ENCODE results near the gene ATP10A. TPM values are rescaled to one million over a fixed set of nuclear protein-coding genes. Genes with fewer than 3 reads are reported as not detected.

Gene ATP10A
- total RNA-seq, 1 donor from 2014 or later = not detected

DNA sequence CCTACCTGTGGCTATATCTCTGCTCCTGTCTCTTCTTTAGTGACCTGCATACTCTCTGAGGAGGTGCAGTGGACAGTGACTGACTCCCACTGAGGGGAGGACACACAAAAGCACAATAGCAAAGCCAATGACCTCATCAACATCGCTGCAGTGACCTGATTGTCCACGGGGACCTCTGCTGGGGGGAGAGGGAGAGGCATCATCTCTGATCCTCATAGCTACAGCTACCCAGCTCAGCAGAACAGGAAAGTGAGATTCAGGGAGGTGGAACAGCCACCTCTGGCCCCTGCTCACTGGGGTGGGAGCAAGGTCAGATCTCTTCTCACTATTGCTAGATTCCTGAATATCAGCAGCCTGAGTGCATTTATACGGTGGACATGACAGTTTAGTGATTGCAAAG is 179.2 kb downstream of the ATP10A start:
- H3K27ac Mint-ChIP-seq = no peak overlapping the region
- no peaks in the 10 kb centered on the region for H3K36me3 Mint-ChIP-seq (ENCODE audit: low read depth)
- no peaks in the 10 kb centered on the region for H3K27me3 Mint-ChIP-seq
- ChIA-PET POLR2A (no interaction called here), CTCF (no interaction called here)
- DNase-seq = no peak
- H3K4me1 Mint-ChIP-seq = no peaks in the 10 kb centered on the region
- TF ChIP-seq, protein P1, sequence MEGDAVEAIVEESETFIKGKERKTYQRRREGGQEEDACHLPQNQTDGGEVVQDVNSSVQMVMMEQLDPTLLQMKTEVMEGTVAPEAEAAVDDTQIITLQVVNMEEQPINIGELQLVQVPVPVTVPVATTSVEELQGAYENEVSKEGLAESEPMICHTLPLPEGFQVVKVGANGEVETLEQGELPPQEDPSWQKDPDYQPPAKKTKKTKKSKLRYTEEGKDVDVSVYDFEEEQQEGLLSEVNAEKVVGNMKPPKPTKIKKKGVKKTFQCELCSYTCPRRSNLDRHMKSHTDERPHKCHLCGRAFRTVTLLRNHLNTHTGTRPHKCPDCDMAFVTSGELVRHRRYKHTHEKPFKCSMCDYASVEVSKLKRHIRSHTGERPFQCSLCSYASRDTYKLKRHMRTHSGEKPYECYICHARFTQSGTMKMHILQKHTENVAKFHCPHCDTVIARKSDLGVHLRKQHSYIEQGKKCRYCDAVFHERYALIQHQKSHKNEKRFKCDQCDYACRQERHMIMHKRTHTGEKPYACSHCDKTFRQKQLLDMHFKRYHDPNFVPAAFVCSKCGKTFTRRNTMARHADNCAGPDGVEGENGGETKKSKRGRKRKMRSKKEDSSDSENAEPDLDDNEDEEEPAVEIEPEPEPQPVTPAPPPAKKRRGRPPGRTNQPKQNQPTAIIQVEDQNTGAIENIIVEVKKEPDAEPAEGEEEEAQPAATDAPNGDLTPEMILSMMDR (IDR thresholded peaks at IDR 0.05) = no peak
- no peak for ATAC-seq (ENCODE audit: low read depth)
- peaks cover 3% of the 10 kb centered on the region for H3K9me3 Mint-ChIP-seq
- H3K4me3 Mint-ChIP-seq = no peak overlapping the region
- intact Hi-C loops (cut with micrococcal nuclease) = no loop called here

DNA sequence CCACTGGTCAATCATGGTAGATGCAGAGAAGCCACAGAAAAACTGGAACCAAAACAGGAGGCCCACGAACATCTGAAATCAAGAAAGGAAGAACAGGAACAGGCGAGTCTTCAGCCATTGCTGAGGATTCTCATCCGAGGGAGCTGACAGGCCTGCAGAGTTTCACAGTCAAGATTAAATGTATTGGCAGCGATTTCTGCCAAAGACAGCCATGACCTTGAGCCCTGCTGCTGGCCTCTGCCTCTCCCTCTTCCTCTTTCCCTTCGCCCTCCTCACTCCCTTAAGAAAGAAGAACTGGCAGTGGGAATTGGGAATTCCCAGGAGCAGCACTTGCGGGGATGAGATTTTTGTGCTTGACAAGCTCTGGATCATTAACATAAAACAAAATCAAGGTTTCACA is 179.7 kb downstream of the ATP10A start:
- ATAC-seq (ENCODE audit: low read depth) (no peak), DNase-seq (no peak)
- H3K27ac Mint-ChIP-seq = no peak overlapping the region
- no peaks in the 10 kb centered on the region for H3K4me1 Mint-ChIP-seq
- H3K27me3 Mint-ChIP-seq = no peaks in the 10 kb centered on the region
- no peak overlapping the region for H3K4me3 Mint-ChIP-seq
- POLR2A ChIA-PET = no interaction called here
- TF ChIP-seq, protein P1 (IDR thresholded peaks at IDR 0.05) = no peak
- intact Hi-C loops (cut with micrococcal nuclease) = no loop called here
- H3K36me3 Mint-ChIP-seq (ENCODE audit: low read depth) = no peaks in the 10 kb centered on the region
- H3K9me3 Mint-ChIP-seq = peaks cover 3% of the 10 kb centered on the region
- CTCF ChIA-PET = no interaction called here

DNA sequence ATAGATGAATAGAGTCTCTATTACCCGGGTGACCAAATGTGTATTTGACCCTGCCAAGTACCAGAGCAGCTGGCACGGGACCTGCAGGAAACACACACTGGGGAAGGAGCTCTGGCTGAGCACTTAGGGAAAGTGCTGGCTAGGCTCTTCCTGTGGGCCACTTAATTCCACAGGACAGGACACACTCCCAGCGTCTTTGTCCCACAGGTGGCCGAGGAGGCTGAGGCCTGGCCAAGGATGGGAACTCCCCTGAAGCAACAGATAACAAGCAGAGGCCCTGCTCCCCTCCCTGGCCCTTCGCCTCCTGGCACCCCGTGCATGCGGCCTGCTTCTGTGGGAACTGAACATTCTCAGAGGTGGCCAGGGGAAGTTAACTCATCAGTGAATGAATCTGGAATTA is 180.8 kb downstream of the ATP10A start:
- intact Hi-C loops (cut with micrococcal nuclease) = no loop called here
- Mint-ChIP-seq H3K4me3 (no peak overlapping the region), H3K36me3 (ENCODE audit: low read depth) (no peaks in the 10 kb centered on the region), H3K4me1 (no peaks in the 10 kb centered on the region), H3K27ac (no peak overlapping the region), H3K27me3 (no peaks in the 10 kb centered on the region), H3K9me3 (peaks cover 3% of the 10 kb centered on the region)
- ATAC-seq (ENCODE audit: low read depth) (no peak), DNase-seq (no peak)
- ChIA-PET CTCF (no interaction called here), POLR2A (no interaction called here)
- TF ChIP-seq, protein P1 (IDR thresholded peaks at IDR 0.05) = no peak

DNA sequence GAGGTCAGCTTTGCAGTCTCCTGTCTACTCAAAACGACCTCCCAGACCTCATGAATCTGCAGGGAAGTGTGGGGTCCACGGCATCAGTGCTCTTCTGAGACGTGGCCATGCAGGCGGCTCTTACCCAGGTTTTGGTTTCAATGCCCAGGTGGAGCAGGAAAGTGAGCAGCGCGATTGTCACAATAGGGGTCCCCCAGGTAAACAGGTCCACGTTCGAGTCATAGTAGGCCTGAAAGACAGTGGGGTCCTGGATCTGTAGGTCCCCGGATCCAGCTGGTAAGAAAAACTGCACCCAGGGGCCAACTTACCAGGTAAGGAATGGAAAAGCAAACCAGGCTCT is 182.5 kb downstream of the ATP10A start:
- CTCF ChIA-PET = no interaction called here
- H3K4me3 Mint-ChIP-seq = no peak overlapping the region
- TF ChIP-seq, protein P1 (IDR thresholded peaks at IDR 0.05) = no peak
- intact Hi-C loops (cut with micrococcal nuclease) = no loop called here
- no peak for ATAC-seq (ENCODE audit: low read depth)
- DNase-seq = no peak
- H3K27ac Mint-ChIP-seq = no peak overlapping the region
- no peaks in the 10 kb centered on the region for H3K27me3 Mint-ChIP-seq
- no peaks in the 10 kb centered on the region for H3K4me1 Mint-ChIP-seq
- peaks cover 3% of the 10 kb centered on the region for H3K9me3 Mint-ChIP-seq
- POLR2A ChIA-PET = no interaction called here
- no peaks in the 10 kb centered on the region for H3K36me3 Mint-ChIP-seq (ENCODE audit: low read depth)

DNA sequence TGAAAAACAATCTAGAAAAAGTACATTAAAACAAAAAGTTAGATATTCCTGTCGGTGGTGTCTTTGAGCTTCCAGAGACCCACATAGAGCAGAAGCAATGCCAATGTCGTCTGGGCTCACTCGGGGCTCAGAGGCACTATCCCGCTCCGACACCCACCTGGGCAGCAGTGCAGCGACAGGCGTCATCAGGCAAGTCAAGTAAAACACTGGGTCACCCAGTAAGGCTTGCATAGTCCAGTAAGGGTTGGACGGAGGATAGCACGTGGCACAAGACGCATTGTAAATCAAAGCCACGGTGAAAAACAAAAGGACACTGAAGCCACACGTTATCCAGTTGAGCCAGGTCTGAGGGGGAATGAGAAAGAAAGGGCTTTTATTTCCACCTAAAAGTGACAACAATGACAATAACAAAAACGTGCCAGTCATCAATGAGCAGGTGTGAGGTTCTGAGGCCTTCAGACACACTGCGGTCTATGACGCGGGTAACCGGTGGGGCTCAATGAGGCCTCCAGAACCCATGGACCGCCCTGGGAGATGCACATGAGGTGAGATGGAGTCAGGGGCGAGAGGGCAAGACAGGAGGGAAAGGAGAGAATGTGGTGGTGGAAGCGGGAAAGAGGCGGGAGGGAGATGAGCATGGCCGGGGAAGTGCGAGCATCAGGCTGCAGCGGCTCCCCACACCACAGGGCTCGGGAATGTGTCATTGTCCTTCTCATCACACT is 183.0 kb downstream of the ATP10A start:
- H3K36me3 Mint-ChIP-seq (ENCODE audit: low read depth) = no peaks in the 10 kb centered on the region
- H3K4me1 Mint-ChIP-seq = no peaks in the 10 kb centered on the region

More for the DNA sequence above, 183.0 kb downstream of the ATP10A start:
- intact Hi-C loops (cut with micrococcal nuclease) = no loop called here
- Mint-ChIP-seq H3K9me3 (peaks cover 3% of the 10 kb centered on the region), H3K27ac (no peak overlapping the region), H3K4me3 (no peak overlapping the region), H3K27me3 (no peaks in the 10 kb centered on the region)
- CTCF ChIA-PET = no interaction called here
- no peak for ATAC-seq (ENCODE audit: low read depth)
- TF ChIP-seq, protein P1 (IDR thresholded peaks at IDR 0.05) = no peak
- DNase-seq = no peak
- POLR2A ChIA-PET = no interaction called here

Measured in activated B cell treated with CpG ODN at 0.5 μM for 24 hours (primary cell).